Activated CD4-positive, alpha-beta T cell treated with anti-CD3 and anti-CD28 coated beads for 4 hours (primary cell): Measurements from ENCODE around the gene C14orf119.
"Not testable (repeated sequence)": the region's sequence is repeated elsewhere in the genome, so short reads cannot be mapped to it uniquely, and the experiment has no call there.

Source experiments
- DNase-seq, 2 donors: peaks; one replicate each; pipeline ENCODE4 v3.0.0-alpha.2; 2020

C14orf119 gene

GRCh38 chr14:23091294-23092225 is 3.7 kb upstream of the C14orf119 start:
- no peak for DNase-seq

GRCh38 chr14:23093104-23093503 is 2.2 kb upstream of the C14orf119 start:
- DNase-seq: no peak

- DNase-seq: no peak
Observed at GRCh38 chr14:23093526-23093925, 1.8 kb upstream of the C14orf119 start.

- DNase-seq: no peak
Observed at GRCh38 chr14:23093991-23094665, 1.2 kb upstream of the C14orf119 start.

- peak; percentile 67 to 78 for DNase-seq
Observed at GRCh38 chr14:23094666-23095195, 574 bp upstream of the C14orf119 start, which contains the start of gene ACIN1. TSS of gene ACIN1 (minus strand) at chr14:23095136. CDS start at chr14:23095112, 24 bp downstream.

GRCh38 chr14:23097786-23098185 is 2.5 kb downstream of the C14orf119 start:
- DNase-seq: no peak

GRCh38 chr14:23099212-23099861 is 4.0 kb downstream of the C14orf119 start:
- no peak for DNase-seq

- DNase-seq: no peak
Observed at GRCh38 chr14:23101213-23101970, 6.1 kb downstream of the C14orf119 start.

GRCh38 chr14:23101986-23102625 is 6.8 kb downstream of the C14orf119 start:
- DNase-seq: no peak

- no peak for DNase-seq
Observed at GRCh38 chr14:23102801-23103200, 7.5 kb downstream of the C14orf119 start.

GRCh38 chr14:23103581-23103980 is 8.3 kb downstream of the C14orf119 start:
- DNase-seq: no peak

GRCh38 chr14:23104070-23104590 is 8.8 kb downstream of the C14orf119 start:
- no peak for DNase-seq

GRCh38 chr14:23104591-23105347 is 9.5 kb downstream of the C14orf119 start, which contains the start of gene CIROP:
TSS of gene CIROP (minus strand) at chr14:23104989. CDS start at chr14:23104920, 69 bp downstream.
- DNase-seq: no peak

- no peak for DNase-seq
Observed at GRCh38 chr14:23105348-23105824, 10.1 kb downstream of the C14orf119 start.

GRCh38 chr14:23106747-23107045 is 11.4 kb downstream of the C14orf119 start:
- DNase-seq: no peak

GRCh38 chr14:23107620-23108019 is 12.3 kb downstream of the C14orf119 start:
- not testable (repeated sequence) for DNase-seq

GRCh38 chr14:23108169-23108568 is 12.9 kb downstream of the C14orf119 start:
- not testable (repeated sequence) for DNase-seq

GRCh38 chr14:23109769-23110168 is 14.5 kb downstream of the C14orf119 start:
- no peak for DNase-seq

GRCh38 chr14:23110579-23111365 is 15.5 kb downstream of the C14orf119 start:
- no peak for DNase-seq
